Memory B cell (primary cell): Measurements from ENCODE around the gene KIAA0753.
"Not testable (repeated sequence)": the region's sequence is repeated elsewhere in the genome, so short reads cannot be mapped to it uniquely, and the experiment has no call there.

Experiments used
- ATAC-seq: fragments of 150-1000 bp; cut with Tn5 transposase; 2 replicates; pipeline ENCODE4 v1.10.0; 2021; ENCODE audit warnings: low read depth, mild to moderate bottlenecking, moderate library complexity
- DNase-seq, 2 donors: peaks; one replicate each; pipeline ENCODE4 v3.0.0; 2022; ENCODE audit warnings: low spot score in 2 of 2
- H3K27ac Mint-ChIP-seq: one replicate; pipeline ENCODE4 v1.8.0; 2022; ENCODE audit warnings: mild to moderate bottlenecking, moderate library complexity, mixed read lengths
- H3K27me3 Mint-ChIP-seq: one replicate; pipeline ENCODE4 v1.8.0; 2022; ENCODE audit warnings: mixed read lengths
- H3K36me3 Mint-ChIP-seq: one replicate; pipeline ENCODE4 v1.8.0; 2022; ENCODE audit warnings: mild to moderate bottlenecking, mixed read lengths
- H3K4me1 Mint-ChIP-seq: one replicate; pipeline ENCODE4 v1.8.0; 2022; ENCODE audit warnings: mixed read lengths
- H3K4me3 Mint-ChIP-seq: one replicate; pipeline ENCODE4 v1.8.0; 2022; ENCODE audit warnings: mild to moderate bottlenecking, moderate library complexity, mixed read lengths
- H3K9me3 Mint-ChIP-seq: one replicate; pipeline ENCODE4 v1.8.0; 2022; ENCODE audit warnings: mixed read lengths

Gene KIAA0753

GRCh38 chr17:6611231-6611630 is 29.3 kb downstream of the KIAA0753 start:
- Mint-ChIP-seq H3K4me3 (no peak overlapping the region), H3K9me3 (no peaks in the 10 kb centered on the region), H3K27ac (no peak overlapping the region), H3K27me3 (no peaks in the 10 kb centered on the region), H3K36me3 (peaks cover 17% of the 10 kb centered on the region), H3K4me1 (no peaks in the 10 kb centered on the region)
- DNase-seq (no peak), ATAC-seq (no peak)

- no peak for DNase-seq
- Mint-ChIP-seq H3K27me3 (no peaks in the 10 kb centered on the region), H3K36me3 (peaks cover 23% of the 10 kb centered on the region), H3K27ac (no peak overlapping the region), H3K4me3 (no peak overlapping the region), H3K4me1 (no peaks in the 10 kb centered on the region), H3K9me3 (no peaks in the 10 kb centered on the region)
- ATAC-seq = no peak
Observed at GRCh38 chr17:6610011-6610410, 30.5 kb downstream of the KIAA0753 start.

GRCh38 chr17:6608321-6608720 is 32.2 kb downstream of the KIAA0753 start:
- Mint-ChIP-seq H3K9me3 (no peaks in the 10 kb centered on the region), H3K4me3 (no peak overlapping the region), H3K27ac (no peak overlapping the region), H3K36me3 (peaks cover 16% of the 10 kb centered on the region), H3K27me3 (no peaks in the 10 kb centered on the region), H3K4me1 (no peaks in the 10 kb centered on the region)
- ATAC-seq (no peak), DNase-seq (no peak)

- H3K4me3 Mint-ChIP-seq = no peak overlapping the region
- H3K27ac Mint-ChIP-seq = no peak overlapping the region
Observed at GRCh38 chr17:6605142-6605541, 35.4 kb downstream of the KIAA0753 start.

GRCh38 chr17:6603744-6604325 is 36.7 kb downstream of the KIAA0753 start:
- Mint-ChIP-seq H3K27ac (peak overlapping the region; percentile 14), H3K36me3 (peaks cover 24% of the 10 kb centered on the region), H3K4me3 (no peak overlapping the region), H3K4me1 (peaks cover 9% of the 10 kb centered on the region), H3K27me3 (no peaks in the 10 kb centered on the region), H3K9me3 (no peaks in the 10 kb centered on the region)
- ATAC-seq (no peak), DNase-seq (no peak)

More at GRCh38 chr17:6605142-6605541, 35.4 kb downstream of the KIAA0753 start:
- Mint-ChIP-seq H3K4me1 (peaks cover under 1% of the 10 kb centered on the region), H3K9me3 (no peaks in the 10 kb centered on the region), H3K36me3 (peaks cover 26% of the 10 kb centered on the region), H3K27me3 (no peaks in the 10 kb centered on the region)
- no peak for DNase-seq
- ATAC-seq = no peak

GRCh38 chr17:6602141-6602540 is 38.4 kb downstream of the KIAA0753 start:
- Mint-ChIP-seq H3K27me3 (no peaks in the 10 kb centered on the region), H3K9me3 (no peaks in the 10 kb centered on the region), H3K4me3 (no peak overlapping the region), H3K4me1 (peaks cover 9% of the 10 kb centered on the region), H3K36me3 (peaks cover 24% of the 10 kb centered on the region), H3K27ac (no peak overlapping the region)
- no peak for ATAC-seq
- DNase-seq = no peak

GRCh38 chr17:6599364-6599763 is 41.1 kb downstream of the KIAA0753 start:
- Mint-ChIP-seq H3K27ac (no peak overlapping the region), H3K4me3 (no peak overlapping the region), H3K36me3 (peaks cover 22% of the 10 kb centered on the region), H3K27me3 (no peaks in the 10 kb centered on the region), H3K9me3 (no peaks in the 10 kb centered on the region), H3K4me1 (peaks cover 9% of the 10 kb centered on the region)
- DNase-seq (peak in 1 of 2 donors; percentile 2), ATAC-seq (peak; percentile 86)

GRCh38 chr17:6597727-6598126 is 42.8 kb downstream of the KIAA0753 start:
- H3K4me1 Mint-ChIP-seq = peaks cover 9% of the 10 kb centered on the region
- no peaks in the 10 kb centered on the region for H3K27me3 Mint-ChIP-seq
- H3K36me3 Mint-ChIP-seq = peaks cover 24% of the 10 kb centered on the region
- no peak overlapping the region for H3K27ac Mint-ChIP-seq
- no peaks in the 10 kb centered on the region for H3K9me3 Mint-ChIP-seq
- ATAC-seq (no peak), DNase-seq (no peak)
- H3K4me3 Mint-ChIP-seq = no peak overlapping the region

GRCh38 chr17:6596941-6597340 is 43.6 kb downstream of the KIAA0753 start:
- Mint-ChIP-seq H3K27ac (no peak overlapping the region), H3K4me1 (peaks cover 9% of the 10 kb centered on the region), H3K36me3 (peaks cover 22% of the 10 kb centered on the region), H3K9me3 (no peaks in the 10 kb centered on the region), H3K4me3 (no peak overlapping the region), H3K27me3 (no peaks in the 10 kb centered on the region)
- DNase-seq (no peak), ATAC-seq (no peak)

- H3K36me3 Mint-ChIP-seq = peaks cover 24% of the 10 kb centered on the region
- DNase-seq (no peak), ATAC-seq (no peak)
Observed at GRCh38 chr17:6596511-6596910, 44.0 kb downstream of the KIAA0753 start.

GRCh38 chr17:6596081-6596480 is 44.4 kb downstream of the KIAA0753 start:
- Mint-ChIP-seq H3K27ac (no peak overlapping the region), H3K4me3 (no peak overlapping the region), H3K9me3 (no peaks in the 10 kb centered on the region), H3K36me3 (peaks cover 25% of the 10 kb centered on the region), H3K4me1 (peaks cover 11% of the 10 kb centered on the region), H3K27me3 (no peaks in the 10 kb centered on the region)
- DNase-seq = no peak
- no peak for ATAC-seq

More at GRCh38 chr17:6596511-6596910, 44.0 kb downstream of the KIAA0753 start:
- H3K27me3 Mint-ChIP-seq = no peaks in the 10 kb centered on the region
- H3K9me3 Mint-ChIP-seq = no peaks in the 10 kb centered on the region
- H3K4me3 Mint-ChIP-seq = no peak overlapping the region
- peaks cover 11% of the 10 kb centered on the region for H3K4me1 Mint-ChIP-seq
- no peak overlapping the region for H3K27ac Mint-ChIP-seq

GRCh38 chr17:6593371-6593770 is 47.1 kb downstream of the KIAA0753 start:
- not testable (repeated sequence) for H3K27ac Mint-ChIP-seq, H3K4me1 Mint-ChIP-seq, H3K27me3 Mint-ChIP-seq, ATAC-seq, DNase-seq, H3K4me3 Mint-ChIP-seq, H3K9me3 Mint-ChIP-seq
- peaks cover 34% of the 10 kb centered on the region for H3K36me3 Mint-ChIP-seq

GRCh38 chr17:6592173-6592572 is 48.3 kb downstream of the KIAA0753 start:
- Mint-ChIP-seq H3K36me3 (peaks cover 45% of the 10 kb centered on the region), H3K4me1 (peaks cover 2% of the 10 kb centered on the region), H3K4me3 (no peak overlapping the region), H3K9me3 (no peaks in the 10 kb centered on the region), H3K27ac (no peak overlapping the region), H3K27me3 (no peaks in the 10 kb centered on the region)
- no peak for ATAC-seq
- no peak for DNase-seq

- H3K9me3 Mint-ChIP-seq = no peaks in the 10 kb centered on the region
- ATAC-seq (no peak), DNase-seq (no peak)
- peaks cover 45% of the 10 kb centered on the region for H3K36me3 Mint-ChIP-seq
- H3K4me1 Mint-ChIP-seq = peaks cover 2% of the 10 kb centered on the region
- H3K27me3 Mint-ChIP-seq = no peaks in the 10 kb centered on the region
- H3K27ac Mint-ChIP-seq = no peak overlapping the region
- H3K4me3 Mint-ChIP-seq = no peak overlapping the region
Observed at GRCh38 chr17:6591599-6592158, 48.8 kb downstream of the KIAA0753 start.
